HG02763 (cell line): ENCODE results near the gene FAM120AOS.

Experiments used
- ATAC-seq: cut with Tn5 transposase; IDR thresholded peaks from one replicate; pipeline ENCODE4 v1.9.1; 2021; ENCODE audit warnings: mild to moderate bottlenecking, moderate library complexity; ENCODE audit not compliant: unreplicated experiment

The FAM120AOS gene

GRCh38 chr9:93453047-93453914 lies at the start of gene FAM120AOS:
TSS of gene FAM120AOS (minus strand) at chr9:93453581. CDS start at chr9:93452709, 872 bp downstream.
- peak; percentile 64 for ATAC-seq

GRCh38 chr9:93501406-93501805 lies 48.0 kb upstream of the FAM120AOS start:
- no peak for ATAC-seq

- ATAC-seq = no peak
Measured at GRCh38 chr9:93500571-93501298, 47.4 kb upstream of the FAM120AOS start.

GRCh38 chr9:93496285-93496684 lies 42.9 kb upstream of the FAM120AOS start:
- no peak for ATAC-seq

- ATAC-seq = no peak
Measured at GRCh38 chr9:93493949-93494348, 40.6 kb upstream of the FAM120AOS start.

GRCh38 chr9:93492327-93492726 lies 38.9 kb upstream of the FAM120AOS start:
- ATAC-seq = no peak

- no peak for ATAC-seq
Measured at GRCh38 chr9:93491593-93492232, 38.3 kb upstream of the FAM120AOS start.

GRCh38 chr9:93488244-93488643 lies 34.9 kb upstream of the FAM120AOS start:
- no peak for ATAC-seq

GRCh38 chr9:93486268-93486667 lies 32.9 kb upstream of the FAM120AOS start:
- no peak for ATAC-seq

- no peak for ATAC-seq
Measured at GRCh38 chr9:93483497-93483896, 30.1 kb upstream of the FAM120AOS start.

GRCh38 chr9:93480728-93481324 lies 27.4 kb upstream of the FAM120AOS start:
- no peak for ATAC-seq

- ATAC-seq = no peak
Measured at GRCh38 chr9:93480262-93480661, 26.9 kb upstream of the FAM120AOS start.

- no peak for ATAC-seq
Measured at GRCh38 chr9:93479726-93480125, 26.3 kb upstream of the FAM120AOS start.

GRCh38 chr9:93477397-93477796 lies 24.0 kb upstream of the FAM120AOS start:
- ATAC-seq = no peak

- no peak for ATAC-seq
Measured at GRCh38 chr9:93476924-93477323, 23.5 kb upstream of the FAM120AOS start.

- ATAC-seq = no peak
Measured at GRCh38 chr9:93475856-93476255, 22.5 kb upstream of the FAM120AOS start.

GRCh38 chr9:93475108-93475507 lies 21.7 kb upstream of the FAM120AOS start:
- ATAC-seq = no peak

- no peak for ATAC-seq
Measured at GRCh38 chr9:93473411-93473810, 20.0 kb upstream of the FAM120AOS start.

GRCh38 chr9:93471124-93471523 lies 17.7 kb upstream of the FAM120AOS start:
- no peak for ATAC-seq

- ATAC-seq = no peak
Measured at GRCh38 chr9:93470391-93470790, 17.0 kb upstream of the FAM120AOS start.

- ATAC-seq = no peak
Measured at GRCh38 chr9:93468763-93469456, 15.5 kb upstream of the FAM120AOS start.
